GM19455 (cell line): ENCODE data around the gene MAST4.

Source experiments
- ATAC-seq: cut with Tn5 transposase; IDR thresholded peaks from one replicate; pipeline ENCODE4 v1.9.1; 2021; ENCODE audit not compliant: unreplicated experiment

MAST4 gene

GRCh38 chr5:67216564-67216963 is 620.4 kb downstream of the MAST4 start:
- no peak for ATAC-seq
